Measurements from ENCODE around the gene VASH2. TPM values are rescaled to one million over a fixed set of nuclear protein-coding genes. Genes with fewer than 3 reads are reported as not detected.
A peak's percentile ranks its signal among the peaks of the same experiment; 100 is the strongest.

The VASH2 gene
- total RNA-seq, 1 experiment from 2014 or later = 303 TPM

GRCh38 chr1:212915245-212916091 lies 34.9 kb upstream of the VASH2 start:
- peak; percentile 36 for DNase-seq (ENCODE audit: low spot score)
- CTCF ChIA-PET = interaction anchor here (0.6 to 1.6 kb wide), 6 partner anchors 13 to 250 kb away, joined by 3 to 4 read pairs (median 3); no protein-coding TSS in a partner anchor
- ATAC-seq = peak; percentile 65
- H3K36me3 Mint-ChIP-seq = peaks cover 9% of the 10 kb centered on the region
- H3K4me1 Mint-ChIP-seq = peaks cover 58% of the 10 kb centered on the region
- POLR2A ChIA-PET = interaction anchor here (0.9 to 1.4 kb wide), 3 partner anchors 15 to 307 kb away, joined by 3 to 5 read pairs (median 4); partner anchors contain the start of gene ATF3
- H3K4me3 Mint-ChIP-seq = peak overlapping the region; percentile 91
- H3K9me3 Mint-ChIP-seq = no peaks in the 10 kb centered on the region
- no peak for TF ChIP-seq MXD4 (CRISPR knock-in tag; IDR thresholded peaks at IDR 0.05; ENCODE audit: borderline replicate concordance)
- TF ChIP-seq ZNF396 (CRISPR knock-in tag; IDR thresholded peaks at IDR 0.05; ENCODE audit: borderline replicate concordance) = no peak
- TF ChIP-seq NFE2L1 (CRISPR knock-in tag; IDR thresholded peaks at IDR 0.05) = peak; percentile 82; the same call in 1 of the 2 replicates
- TF ChIP-seq, protein P1, sequence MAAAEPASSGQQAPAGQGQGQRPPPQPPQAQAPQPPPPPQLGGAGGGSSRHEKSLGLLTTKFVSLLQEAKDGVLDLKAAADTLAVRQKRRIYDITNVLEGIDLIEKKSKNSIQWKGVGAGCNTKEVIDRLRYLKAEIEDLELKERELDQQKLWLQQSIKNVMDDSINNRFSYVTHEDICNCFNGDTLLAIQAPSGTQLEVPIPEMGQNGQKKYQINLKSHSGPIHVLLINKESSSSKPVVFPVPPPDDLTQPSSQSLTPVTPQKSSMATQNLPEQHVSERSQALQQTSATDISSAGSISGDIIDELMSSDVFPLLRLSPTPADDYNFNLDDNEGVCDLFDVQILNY (CRISPR knock-in tag; IDR thresholded peaks at IDR 0.05) = no peak
- 0 out of 2 replicates have a peak, but pooled peaks have one; percentile 25 for TF ChIP-seq CTCF (IDR thresholded peaks at IDR 0.05)
- H3K27me3 Mint-ChIP-seq (ENCODE audit: low read depth) = no peaks in the 10 kb centered on the region
- H3K27ac Mint-ChIP-seq = peak overlapping the region; percentile 99

DNA sequence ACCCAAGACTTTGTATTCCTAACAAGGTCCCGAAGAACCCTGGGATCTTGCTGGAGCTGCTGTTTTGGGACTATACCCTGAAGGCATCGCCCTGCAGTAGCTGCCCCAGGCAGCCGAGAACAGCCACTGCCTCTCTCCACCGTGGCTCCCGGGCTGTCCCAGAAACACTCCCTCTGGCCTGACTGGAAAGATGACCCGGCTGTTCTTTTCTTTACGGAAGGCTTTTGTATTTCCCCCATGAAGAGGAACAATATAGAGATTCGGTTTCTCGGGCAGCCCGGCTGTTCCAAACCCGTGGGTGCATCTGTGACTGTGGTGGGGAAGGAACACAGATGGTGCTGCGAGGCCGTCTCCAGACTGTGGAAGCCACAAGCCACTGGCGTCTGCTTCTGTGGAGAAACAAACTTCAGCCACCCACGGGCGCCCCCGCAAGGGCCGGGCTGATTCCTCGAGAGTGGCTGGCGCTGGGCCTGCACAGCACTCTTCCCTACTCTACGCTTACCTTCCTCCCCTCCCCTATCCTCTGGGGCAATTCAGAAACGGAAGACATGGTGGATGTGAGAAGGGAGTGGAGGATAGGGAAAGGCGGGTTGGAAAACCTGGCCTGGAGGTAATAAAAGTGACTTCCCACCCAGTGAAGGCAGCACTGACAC lies 33.7 kb upstream of the VASH2 start:
- peak overlapping the region; percentile 55 for H3K4me3 Mint-ChIP-seq
- H3K27me3 Mint-ChIP-seq (ENCODE audit: low read depth) = no peaks in the 10 kb centered on the region; the same call in 1 of the 2 replicates
- POLR2A ChIA-PET = interaction anchor here (0.9 to 1.4 kb wide), 2 partner anchors 34 to 308 kb away, joined by 3 to 4 read pairs; partner anchors contain the start of gene ATF3
- TF ChIP-seq, protein P2, sequence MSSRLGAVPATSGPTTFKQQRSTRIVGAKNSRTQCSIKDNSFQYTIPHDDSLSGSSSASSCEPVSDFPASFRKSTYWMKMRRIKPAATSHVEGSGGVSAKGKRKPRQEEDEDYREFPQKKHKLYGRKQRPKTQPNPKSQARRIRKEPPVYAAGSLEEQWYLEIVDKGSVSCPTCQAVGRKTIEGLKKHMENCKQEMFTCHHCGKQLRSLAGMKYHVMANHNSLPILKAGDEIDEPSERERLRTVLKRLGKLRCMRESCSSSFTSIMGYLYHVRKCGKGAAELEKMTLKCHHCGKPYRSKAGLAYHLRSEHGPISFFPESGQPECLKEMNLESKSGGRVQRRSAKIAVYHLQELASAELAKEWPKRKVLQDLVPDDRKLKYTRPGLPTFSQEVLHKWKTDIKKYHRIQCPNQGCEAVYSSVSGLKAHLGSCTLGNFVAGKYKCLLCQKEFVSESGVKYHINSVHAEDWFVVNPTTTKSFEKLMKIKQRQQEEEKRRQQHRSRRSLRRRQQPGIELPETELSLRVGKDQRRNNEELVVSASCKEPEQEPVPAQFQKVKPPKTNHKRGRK (CRISPR knock-in tag; IDR thresholded peaks at IDR 0.05; ENCODE audit: borderline replicate concordance) = no peak
- no peak for TF ChIP-seq ZNF317 (CRISPR knock-in tag; IDR thresholded peaks at IDR 0.05; ENCODE audit: borderline replicate concordance, low read depth)
- TF ChIP-seq NFE2L1 (CRISPR knock-in tag; IDR thresholded peaks at IDR 0.05) = peak; percentile 65; the same call in 1 of the 2 replicates
- TF ChIP-seq, protein P3, sequence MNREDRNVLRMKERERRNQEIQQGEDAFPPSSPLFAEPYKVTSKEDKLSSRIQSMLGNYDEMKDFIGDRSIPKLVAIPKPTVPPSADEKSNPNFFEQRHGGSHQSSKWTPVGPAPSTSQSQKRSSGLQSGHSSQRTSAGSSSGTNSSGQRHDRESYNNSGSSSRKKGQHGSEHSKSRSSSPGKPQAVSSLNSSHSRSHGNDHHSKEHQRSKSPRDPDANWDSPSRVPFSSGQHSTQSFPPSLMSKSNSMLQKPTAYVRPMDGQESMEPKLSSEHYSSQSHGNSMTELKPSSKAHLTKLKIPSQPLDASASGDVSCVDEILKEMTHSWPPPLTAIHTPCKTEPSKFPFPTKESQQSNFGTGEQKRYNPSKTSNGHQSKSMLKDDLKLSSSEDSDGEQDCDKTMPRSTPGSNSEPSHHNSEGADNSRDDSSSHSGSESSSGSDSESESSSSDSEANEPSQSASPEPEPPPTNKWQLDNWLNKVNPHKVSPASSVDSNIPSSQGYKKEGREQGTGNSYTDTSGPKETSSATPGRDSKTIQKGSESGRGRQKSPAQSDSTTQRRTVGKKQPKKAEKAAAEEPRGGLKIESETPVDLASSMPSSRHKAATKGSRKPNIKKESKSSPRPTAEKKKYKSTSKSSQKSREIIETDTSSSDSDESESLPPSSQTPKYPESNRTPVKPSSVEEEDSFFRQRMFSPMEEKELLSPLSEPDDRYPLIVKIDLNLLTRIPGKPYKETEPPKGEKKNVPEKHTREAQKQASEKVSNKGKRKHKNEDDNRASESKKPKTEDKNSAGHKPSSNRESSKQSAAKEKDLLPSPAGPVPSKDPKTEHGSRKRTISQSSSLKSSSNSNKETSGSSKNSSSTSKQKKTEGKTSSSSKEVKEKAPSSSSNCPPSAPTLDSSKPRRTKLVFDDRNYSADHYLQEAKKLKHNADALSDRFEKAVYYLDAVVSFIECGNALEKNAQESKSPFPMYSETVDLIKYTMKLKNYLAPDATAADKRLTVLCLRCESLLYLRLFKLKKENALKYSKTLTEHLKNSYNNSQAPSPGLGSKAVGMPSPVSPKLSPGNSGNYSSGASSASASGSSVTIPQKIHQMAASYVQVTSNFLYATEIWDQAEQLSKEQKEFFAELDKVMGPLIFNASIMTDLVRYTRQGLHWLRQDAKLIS (CRISPR knock-in tag; IDR thresholded peaks at IDR 0.05; ENCODE audit: borderline replicate concordance) = peak; percentile 98; the same call in 1 of the 2 replicates
- TF ChIP-seq TEAD4 (CRISPR knock-in tag; IDR thresholded peaks at IDR 0.05) = no peak
- no peak; the same call in 1 of the 2 replicates for TF ChIP-seq SP1 (CRISPR knock-in tag; conservative IDR thresholded peaks at IDR 0.05)
- no peak for TF ChIP-seq E2F1 (CRISPR knock-in tag; IDR thresholded peaks at IDR 0.05)
- no peak for TF ChIP-seq ZNF671 (CRISPR knock-in tag; IDR thresholded peaks at IDR 0.05)
- no peak for TF ChIP-seq HMGXB4 (CRISPR knock-in tag; IDR thresholded peaks at IDR 0.05)
- TF ChIP-seq CTCF (IDR thresholded peaks at IDR 0.05) = no peak
- TF ChIP-seq, protein P1 (CRISPR knock-in tag; IDR thresholded peaks at IDR 0.05) = no peak
- no peak for TF ChIP-seq ETV6 (CRISPR knock-in tag; IDR thresholded peaks at IDR 0.05)
- no peak for TF ChIP-seq IRF2 (CRISPR knock-in tag; IDR thresholded peaks at IDR 0.05; ENCODE audit: borderline replicate concordance, low read depth)

More for the DNA sequence above, 33.7 kb upstream of the VASH2 start:
- peaks cover 6% of the 10 kb centered on the region; the same call in 1 of the 2 replicates for H3K9me3 Mint-ChIP-seq
- H3K4me1 Mint-ChIP-seq = peaks cover 69% of the 10 kb centered on the region
- peak overlapping the region; percentile 99 for H3K27ac Mint-ChIP-seq
- peak; percentile 63 for DNase-seq (ENCODE audit: low spot score)
- CTCF ChIA-PET = interaction anchor here (0.8 to 1.1 kb wide), 3 partner anchors 12 to 251 kb away, joined by 3 to 4 read pairs (median 3); no protein-coding TSS in a partner anchor
- ATAC-seq = peak; percentile 84
- H3K36me3 Mint-ChIP-seq = peaks cover 11% of the 10 kb centered on the region

Measured in WTC11 (cell line).